GM18873 (cell line): ENCODE measurements around the gene CACNA1B.
"Not testable (repeated sequence)": the region's sequence is repeated elsewhere in the genome, so short reads cannot be mapped to it uniquely, and the experiment has no call there.

ENCODE experiments used
- ATAC-seq: cut with Tn5 transposase; IDR thresholded peaks from one replicate; pipeline ENCODE4 v1.9.1; 2021; ENCODE audit warnings: mild to moderate bottlenecking, moderate library complexity, moderate number of reproducible peaks; ENCODE audit not compliant: unreplicated experiment, low FRiP score

The CACNA1B gene

DNA sequence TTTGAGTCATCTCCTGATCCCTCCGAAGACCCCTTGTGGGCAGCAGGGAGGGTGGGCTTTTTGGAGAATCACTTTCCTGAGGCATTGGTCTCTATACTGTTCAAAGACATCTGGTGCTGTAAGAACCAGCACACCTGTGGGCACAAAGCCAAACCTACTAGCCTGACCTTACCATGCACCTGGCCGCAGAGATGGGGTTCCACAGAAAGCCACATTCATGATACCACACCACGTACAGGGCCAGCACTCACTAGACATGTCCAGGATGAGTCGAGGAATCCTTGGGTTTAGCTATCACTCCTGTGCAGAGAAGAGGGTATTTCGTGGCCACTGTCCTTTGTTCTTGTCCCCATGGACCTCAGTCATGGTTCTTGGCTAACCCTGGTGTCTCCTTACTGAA is 203.4 kb downstream of the CACNA1B start:
- no peak for ATAC-seq

DNA sequence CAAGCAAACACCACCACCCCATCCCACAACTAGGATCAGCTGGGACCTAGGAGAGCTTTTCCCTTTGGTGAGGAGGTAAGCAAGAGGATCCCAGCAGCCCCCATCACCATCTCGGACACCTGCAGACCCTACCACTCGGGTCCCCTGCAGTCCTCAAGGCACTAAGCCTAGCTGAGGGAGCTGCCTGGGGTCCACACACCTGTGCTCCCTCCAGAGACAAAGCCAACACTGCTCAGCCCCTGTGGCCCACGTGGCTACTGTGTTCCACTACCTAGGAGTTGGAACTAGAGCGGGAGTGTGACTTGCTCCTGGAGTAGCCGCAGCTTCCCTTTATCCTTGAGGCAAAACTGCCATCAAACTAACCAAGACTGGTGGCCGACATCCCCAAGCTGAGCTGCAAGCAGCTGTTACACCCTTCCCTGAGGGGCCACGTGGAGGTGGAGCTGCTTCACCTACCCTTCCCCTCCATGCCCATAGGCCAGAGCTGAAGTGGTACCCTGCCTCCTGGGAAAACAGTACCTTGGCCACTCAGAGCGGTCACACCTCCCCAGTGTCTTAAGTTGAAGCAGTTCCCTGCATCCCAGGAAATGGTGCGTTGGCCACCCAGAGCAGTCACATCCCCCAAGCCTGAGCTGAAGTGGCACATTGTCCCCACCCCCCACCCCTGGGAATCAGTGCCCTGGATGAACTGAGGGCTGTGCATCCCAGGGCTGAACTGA is 205.5 kb downstream of the CACNA1B start:
- ATAC-seq, result no peak

DNA sequence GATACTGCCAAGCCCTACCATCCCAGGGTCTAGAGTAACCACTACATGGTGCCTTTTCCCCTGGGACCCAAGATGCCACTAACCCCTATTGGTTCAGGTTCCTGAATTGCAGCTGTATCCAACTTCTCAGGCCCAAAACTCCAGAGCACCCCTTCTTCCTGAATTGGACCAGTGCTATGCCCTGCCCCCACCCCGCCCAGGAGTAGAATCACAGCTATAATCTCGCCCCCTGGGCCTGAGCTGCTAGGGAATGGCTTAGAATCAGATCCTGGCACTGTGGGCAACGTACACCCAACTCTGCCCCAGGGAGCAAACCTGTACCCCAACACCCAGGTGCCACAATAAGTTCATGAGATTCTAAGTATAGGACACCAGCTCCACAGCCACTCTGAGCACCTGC is 206.3 kb downstream of the CACNA1B start:
- ATAC-seq, result no peak

DNA sequence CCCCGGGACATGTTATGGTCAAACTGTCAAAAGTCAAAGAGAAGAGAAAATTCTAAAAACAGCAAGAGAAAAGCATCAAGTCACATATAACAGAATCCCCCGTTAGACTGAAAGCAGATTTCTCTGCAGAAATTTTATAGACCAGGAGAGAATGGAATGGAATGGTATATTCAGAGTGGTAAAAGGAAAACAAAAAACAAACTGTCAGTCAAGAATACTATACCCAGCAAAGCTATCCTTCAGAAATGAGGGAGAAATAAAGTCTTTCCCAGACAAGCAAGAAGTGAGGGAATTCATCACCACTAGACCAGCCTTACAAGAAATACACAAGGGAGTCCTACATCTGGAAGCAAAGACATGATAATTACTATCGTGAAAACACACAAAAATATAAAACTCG is 208.0 kb downstream of the CACNA1B start:
- ATAC-seq, result no peak

DNA sequence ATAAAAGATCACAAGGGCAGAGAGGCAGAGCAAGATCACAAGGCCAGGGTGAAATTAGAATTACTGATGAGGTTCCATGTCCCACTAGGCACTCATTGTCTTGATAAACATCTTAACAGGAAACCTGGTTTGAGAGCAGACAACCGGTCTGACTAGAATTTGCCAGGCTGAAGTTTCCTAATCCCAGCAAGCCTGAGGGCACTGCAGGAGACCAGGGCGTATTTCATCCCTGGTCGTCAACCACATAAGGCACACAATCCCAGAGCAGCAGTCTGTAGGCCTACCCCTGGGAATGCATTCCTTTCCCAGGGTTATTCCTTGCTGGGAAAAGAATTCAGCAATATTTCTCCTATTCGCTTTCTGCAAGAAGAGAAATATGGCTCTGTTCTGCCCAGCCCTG is 214.5 kb downstream of the CACNA1B start:
- ATAC-seq, result not testable (repeated sequence)

DNA sequence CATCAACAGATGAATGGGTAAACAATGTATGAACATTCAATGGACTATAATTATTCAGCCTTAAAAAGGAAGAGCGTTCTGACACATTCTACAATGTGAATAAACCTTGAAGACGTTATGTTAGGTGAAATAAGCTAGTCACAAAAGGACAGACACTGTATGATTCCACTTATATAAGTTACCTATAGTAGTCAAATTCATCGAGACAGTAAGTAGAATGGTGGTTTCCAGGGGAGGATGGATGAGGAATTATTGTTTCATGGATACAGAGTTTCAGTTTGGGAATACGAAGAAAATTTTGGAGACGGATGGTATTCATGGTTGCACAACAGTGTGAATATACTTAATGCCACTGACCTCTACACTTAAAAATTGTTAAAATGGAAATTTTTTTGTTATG is 216.4 kb downstream of the CACNA1B start:
- no peak for ATAC-seq

DNA sequence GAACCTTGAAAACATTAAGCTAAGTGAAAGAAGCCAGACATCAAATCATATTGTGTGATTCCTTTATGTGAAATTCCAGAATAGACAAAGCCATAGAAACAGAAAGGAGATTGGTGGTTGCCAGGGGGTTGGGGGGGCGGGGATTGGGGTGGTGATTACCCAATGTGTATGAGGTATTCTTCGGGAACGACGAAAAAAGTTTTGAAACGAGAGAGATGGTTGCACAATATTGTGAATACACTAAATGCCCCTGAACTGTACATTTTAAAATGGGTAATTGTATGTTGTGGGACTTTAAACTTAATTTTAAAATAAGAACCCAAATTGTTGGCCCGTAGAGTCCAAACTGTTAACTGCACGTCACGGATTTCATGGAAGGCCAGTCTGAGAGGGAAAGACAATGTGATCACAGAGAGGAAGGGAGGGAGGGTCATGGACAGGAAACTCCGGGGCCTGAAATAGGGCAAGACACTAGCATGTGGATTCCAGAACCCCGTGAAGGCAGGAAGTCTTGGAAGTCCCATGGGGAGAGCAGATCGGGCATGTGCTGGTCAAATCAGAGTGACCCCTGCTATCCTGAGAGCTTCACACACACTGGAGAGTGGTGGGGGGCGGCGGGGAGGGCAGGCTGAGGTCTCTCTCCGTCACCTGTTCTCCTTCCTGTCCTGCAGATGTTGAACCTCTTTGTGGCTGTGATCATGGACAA is 218.4 kb downstream of the CACNA1B start:
- ATAC-seq, result no peak

DNA sequence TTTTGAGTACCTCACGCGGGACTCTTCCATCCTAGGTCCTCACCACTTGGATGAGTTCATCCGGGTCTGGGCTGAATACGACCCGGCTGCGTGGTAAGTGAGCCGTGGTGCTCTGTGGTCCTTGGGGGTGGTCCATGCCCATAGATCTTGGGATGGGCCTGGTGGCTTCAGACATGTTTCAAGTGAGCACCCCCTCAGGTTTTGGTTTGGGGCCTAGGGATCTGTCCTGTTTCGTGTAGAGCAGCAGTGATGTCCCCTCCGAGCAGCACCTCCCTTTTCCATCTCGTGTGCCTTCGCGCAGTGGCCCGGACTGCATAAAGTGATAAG is 218.9 kb downstream of the CACNA1B start:
- ATAC-seq, result no peak

DNA sequence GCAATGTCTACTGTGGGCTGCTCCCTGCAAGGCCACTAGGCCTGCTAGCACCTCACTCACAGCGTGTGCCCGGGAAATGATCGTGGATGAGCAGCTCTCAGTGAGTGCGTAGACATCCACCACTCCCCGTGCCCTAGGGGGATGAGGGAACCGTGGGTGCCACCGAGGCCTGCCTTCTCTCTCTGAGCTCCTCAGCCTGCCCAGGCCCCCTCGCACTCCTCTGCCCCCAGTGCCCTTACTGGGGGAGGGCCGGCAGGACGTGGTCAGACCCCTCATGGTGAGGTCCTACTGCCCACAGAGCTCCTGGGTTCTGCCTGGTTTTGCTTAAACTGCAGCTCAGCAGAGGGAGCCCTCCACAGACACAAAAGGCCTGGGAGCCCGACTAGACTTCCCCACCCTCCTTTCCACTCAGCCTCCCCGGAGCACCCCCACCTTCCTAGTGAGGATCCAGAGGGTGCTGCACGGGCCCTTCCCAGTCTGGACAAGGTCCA is 220.0 kb downstream of the CACNA1B start:
- no peak for ATAC-seq

DNA sequence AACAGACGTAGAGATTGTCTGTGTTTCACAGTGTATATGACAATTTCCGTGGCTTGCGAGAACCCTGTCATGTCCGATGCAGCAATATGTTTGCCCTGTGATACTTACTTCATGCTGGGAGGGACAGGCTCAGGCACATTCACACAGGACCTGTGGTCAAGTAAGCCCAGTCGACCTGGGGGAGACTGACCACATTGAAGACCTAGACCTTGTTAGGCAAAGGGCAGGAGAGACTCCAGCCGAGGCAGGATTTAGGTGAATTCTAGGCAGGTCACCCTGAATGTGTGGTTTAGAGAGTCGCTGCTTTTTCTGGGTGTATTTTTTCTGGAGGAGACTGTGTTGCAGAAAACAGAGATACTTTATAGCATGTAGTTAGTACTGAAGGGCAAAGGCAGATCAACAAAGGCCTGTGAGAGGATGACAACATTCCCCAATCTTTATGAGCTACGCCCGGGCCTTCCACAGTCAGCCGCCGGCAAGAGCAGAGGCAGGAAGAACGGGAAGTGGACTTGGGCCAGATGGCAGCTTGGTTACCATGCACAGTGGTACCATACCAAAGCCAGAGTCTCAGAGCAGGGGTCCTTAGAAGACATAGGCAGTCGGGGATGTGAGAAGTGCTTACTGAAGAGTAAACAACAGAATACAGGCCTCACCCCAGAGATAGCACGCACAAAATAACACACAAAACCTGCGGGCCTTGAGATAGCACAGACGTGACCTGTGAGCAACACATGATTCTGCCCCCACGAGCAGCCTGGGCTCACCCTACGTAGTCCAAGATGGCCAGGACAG is 220.7 kb downstream of the CACNA1B start:
- ATAC-seq, result no peak

DNA sequence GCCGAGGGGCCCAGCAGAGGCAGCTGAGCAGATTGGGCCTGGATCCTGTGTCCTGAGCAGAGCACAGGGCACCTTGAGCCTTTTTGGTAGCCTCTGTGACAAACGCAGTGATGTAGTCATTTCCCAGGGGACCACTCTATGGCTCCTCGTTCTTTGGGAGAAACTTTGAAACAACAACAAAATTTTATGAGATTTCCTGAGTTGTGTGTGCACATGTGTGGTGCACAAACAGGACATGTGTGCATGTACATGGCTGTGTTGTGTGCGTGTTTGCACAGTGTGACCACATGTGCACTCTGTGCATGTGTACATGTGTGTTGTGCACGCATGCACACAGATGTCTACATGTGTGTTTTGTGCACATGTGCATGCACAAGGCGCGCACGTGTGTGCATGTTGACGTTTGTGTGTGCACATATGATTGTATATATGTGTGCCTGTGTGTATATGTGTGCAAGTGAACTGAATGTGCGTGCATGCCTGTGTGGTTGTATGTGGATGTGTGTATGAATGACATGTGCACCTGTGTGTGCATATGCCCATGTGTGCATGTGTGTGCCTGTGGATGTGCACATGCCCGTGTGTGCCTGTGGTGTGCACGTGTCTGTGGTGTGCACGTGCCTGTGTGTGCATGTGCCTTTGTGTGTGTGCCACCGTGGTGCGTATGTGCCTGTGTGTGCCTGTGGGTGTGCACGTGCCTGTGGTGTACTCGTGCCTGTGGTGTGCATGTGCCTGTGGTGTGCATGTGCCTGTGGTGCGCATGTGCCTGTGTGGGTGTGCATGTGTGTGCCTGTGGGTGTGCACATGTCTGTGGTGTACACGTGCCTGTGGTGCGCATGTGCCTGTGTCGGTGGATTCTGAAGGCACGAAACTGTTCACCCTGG is 221.6 kb downstream of the CACNA1B start:
- ATAC-seq, result no peak

DNA sequence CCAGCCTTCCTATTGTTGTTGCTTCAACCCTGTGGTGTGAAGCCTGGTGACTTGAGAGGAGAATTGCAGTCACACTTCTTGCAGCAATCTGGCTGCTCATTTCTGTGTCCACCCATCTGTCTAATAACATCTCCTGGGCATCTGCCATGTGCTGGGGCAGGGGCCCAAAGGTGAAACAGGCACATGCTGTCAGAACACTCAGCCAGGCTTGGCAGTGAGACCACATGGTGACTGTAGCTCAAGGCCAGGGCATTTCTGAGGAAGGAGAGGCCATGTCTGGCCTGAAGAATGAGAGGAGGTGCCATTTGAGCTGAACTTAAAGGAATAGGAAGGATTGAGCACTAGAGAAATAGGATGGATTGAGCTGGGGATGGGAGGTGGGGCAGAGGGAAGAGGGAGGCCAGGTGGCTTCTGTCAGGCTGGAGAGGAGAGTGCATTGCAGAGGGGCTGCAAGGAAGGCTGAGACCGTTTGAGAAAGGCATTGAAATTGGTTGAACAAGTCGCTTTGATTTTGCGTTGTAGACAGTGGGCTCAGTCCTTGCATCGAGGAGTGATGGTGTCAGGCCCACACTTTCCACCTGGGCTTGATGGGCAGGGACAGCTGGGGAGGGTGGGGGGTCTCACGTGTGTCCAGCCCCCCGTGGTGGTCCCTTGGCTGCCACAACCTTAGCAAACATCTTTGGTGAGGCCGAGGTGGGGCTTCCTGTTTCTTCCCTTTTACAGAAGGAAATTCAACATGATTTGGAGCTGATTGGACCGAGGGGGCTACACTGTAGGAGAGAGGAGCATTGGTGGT is 222.4 kb downstream of the CACNA1B start:
- ATAC-seq, result no peak

DNA sequence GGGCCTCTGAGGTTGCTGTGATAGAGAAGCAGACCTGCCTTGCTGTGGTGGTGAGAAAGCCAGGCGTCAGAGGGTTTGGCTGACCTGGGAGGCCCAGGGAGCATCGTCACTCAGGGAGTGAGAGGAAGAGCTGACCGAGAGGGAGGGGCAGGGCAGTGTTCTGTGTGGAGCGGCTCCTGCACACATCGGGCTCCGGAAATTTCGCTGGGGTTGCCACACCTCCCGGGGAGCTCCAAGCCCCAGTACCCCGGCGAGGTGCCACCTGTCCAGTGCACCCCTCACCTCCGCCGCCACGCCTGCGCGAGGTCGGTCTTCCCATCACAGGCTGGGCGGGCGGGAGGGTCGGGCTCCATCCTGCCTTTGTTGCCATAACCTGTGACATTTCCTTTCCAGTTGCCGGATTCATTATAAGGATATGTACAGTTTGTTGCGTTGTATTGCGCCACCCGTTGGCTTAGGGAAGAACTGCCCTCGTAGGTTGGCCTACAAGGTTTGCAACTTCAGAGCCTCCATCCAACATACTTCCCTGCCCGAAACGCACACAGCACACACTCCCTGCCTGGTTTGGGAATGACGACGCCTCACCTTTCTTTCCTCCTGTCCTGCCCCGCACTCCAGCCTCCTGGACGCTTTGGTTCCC is 223.2 kb downstream of the CACNA1B start:
- no peak for ATAC-seq

DNA sequence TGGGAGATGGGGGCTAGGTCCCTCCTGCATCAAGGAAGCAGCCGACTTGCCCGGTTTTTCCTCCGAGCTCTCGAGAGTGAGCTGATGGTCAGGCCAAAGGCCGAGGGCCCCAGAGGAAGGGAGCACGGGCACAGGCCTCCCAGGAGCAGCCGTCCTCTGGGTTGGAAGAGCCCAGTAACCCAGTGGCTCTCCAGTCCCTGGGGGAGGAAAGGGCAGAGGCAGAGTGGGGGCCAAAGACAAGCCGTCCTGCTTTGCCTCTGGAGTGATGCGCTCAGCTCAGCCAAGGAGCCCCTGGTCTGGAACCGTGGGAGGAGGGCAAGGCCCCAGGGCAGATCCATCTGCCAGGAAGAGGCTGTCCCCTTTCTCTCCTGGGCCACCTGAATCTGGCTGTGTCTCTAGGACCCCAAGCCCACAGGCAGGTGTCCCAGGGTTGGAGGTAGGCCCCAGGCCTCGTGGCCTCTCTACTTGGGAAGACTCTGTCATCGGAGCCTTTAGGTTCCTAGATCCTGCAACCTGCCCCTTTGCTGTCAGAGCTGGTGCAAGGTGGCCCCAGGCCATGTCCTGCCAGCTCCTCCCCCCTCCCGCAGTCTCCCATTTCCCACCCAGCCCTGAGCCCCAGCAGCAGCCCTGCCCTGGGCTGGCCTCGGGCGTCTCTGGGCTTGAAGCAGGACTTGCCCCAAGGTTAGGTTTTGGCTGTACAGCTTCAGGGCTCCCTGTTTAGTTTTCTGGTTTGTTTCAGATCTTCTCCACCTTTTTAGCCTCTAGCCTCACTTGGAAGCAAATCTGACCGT is 224.1 kb downstream of the CACNA1B start:
- ATAC-seq, result no peak

DNA sequence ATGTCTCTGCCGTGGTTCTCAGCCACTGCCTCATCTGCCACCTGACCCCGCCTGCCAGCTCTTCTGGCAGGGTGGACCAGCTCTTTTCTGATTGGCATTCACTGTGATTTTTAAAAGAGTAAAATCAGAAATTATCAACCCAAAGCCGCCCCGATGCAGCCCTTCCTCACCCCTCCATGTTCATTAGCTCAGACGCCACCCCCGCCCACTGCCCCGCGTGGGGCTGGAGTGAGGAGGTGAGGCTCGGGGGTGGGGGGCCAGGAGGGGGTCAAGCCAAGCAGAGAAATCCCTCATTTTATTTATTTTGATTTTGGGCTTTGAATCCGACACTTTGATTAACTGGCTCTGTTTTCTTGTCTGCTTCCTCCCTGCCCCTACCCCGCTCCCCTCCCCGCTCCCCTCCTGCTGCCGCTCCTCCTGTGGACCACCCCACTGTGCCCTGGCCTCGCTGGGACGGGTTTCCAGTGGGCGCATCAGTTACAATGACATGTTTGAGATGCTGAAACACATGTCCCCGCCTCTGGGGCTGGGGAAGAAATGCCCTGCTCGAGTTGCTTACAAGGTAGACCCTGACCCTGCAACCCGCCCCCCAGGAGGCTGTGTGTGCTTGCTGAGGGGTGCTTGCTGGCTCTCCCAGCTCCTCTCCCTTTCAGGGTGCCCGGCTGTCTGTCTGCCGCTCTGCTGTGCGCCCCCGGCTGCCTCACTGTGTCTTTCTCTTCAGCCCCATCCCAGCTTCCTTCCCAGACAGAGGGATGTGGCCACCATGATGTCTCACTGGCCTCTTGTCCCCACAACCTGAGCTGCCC is 224.9 kb downstream of the CACNA1B start:
- no peak for ATAC-seq

DNA sequence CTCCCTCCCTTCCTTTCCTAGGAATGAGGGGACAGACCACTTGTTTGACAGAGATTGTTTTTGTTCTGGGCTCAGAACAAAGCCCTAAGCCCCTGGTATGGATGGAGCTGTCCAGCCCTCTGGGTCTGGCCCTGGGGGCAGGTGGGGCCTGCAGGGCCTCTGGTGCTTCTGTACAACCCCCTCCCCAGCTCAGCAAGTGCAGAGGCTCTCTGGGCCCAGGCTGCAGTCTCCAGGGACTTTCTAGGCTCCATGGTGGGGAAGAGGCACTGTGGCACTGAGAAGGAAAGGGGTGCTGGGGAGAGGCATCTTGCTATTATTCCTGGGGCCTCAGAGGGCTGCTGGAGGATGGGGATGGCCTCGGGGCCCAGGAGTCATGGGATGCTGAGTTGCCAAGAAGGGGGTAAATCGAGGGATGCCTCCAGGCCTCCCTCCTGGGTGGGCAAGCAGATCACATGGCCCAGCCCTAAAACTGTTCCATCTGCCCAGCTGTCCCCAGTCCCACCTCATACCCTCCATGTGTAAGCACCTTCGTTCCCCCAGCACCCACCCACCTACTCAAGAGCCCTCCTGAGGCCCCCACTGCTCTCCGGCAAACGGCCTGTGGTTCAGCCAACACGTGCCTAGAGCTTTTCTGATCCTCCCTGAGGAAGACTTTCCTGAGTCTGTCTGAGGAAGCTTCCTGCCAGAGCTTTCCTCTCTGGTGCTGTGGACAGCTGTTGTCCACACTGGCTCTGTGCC is 225.7 kb downstream of the CACNA1B start:
- ATAC-seq, result no peak

DNA sequence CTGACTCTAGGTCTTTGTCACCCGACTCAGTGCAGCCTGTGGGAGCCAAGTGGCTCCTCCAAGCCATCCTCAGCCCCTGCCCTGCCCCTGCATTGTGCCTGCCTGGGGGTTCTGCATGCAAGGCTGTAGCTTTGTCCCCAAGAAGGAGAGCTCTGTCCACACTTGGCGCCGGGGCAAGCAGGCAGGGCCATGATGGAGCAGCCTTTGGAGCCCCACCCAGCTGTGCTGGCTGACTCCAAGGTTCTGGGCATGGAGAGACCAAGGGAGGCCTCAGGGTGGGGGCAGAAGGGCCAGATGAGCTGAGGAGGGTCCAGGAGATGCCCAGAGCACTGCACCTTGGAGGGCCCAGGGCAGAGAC is 226.2 kb downstream of the CACNA1B start:
- ATAC-seq, result no peak
